IMR-90 (cell line): ENCODE measurements around the gene JADE3.

Experiments
- BHLHE40 ChIP-seq: fragments of 150-350 bp; IDR thresholded peaks from 2 replicates; pipeline ENCODE4 v1.6.1; 2016; ENCODE audit warnings: mild to moderate bottlenecking, low read depth, low read length
- CEBPB ChIP-seq: IDR thresholded peaks from 2 replicates; pipeline ENCODE4 v1.6.1; 2012; ENCODE audit warnings: low read depth, low read length, improper control_type of control experiment
- CHD1 ChIP-seq: IDR thresholded peaks from 2 replicates; pipeline ENCODE4 v1.6.1; 2012; ENCODE audit warnings: low read depth, low read length, improper control_type of control experiment
- FOS ChIP-seq: fragments of 150-350 bp; IDR thresholded peaks from 2 replicates; pipeline ENCODE4 v1.6.1; 2016; ENCODE audit warnings: low read depth, low read length
- MAFK ChIP-seq: IDR thresholded peaks from 2 replicates; pipeline ENCODE4 v1.6.1; 2012; ENCODE audit warnings: low read depth, low read length, improper control_type of control experiment
- MAZ ChIP-seq: IDR thresholded peaks from 2 replicates; pipeline ENCODE4 v1.6.1; 2012; ENCODE audit warnings: low read depth, mild to moderate bottlenecking, low read length, improper control_type of control experiment, moderate library complexity, borderline replicate concordance
- MXI1 ChIP-seq: IDR thresholded peaks from 2 replicates; pipeline ENCODE4 v1.6.1; 2012; ENCODE audit warnings: low read depth, mild to moderate bottlenecking, low read length, moderate library complexity, borderline replicate concordance
- NFE2L2 ChIP-seq: fragments of 150-350 bp; IDR thresholded peaks from 2 replicates; pipeline ENCODE4 v1.6.1; 2016; ENCODE audit warnings: low read depth, mild to moderate bottlenecking, low read length
- POLR2A ChIP-seq: IDR thresholded peaks from 2 replicates; pipeline ENCODE4 v1.6.1; 2012; ENCODE audit warnings: mild to moderate bottlenecking, low read depth, low read length
- RAD21 ChIP-seq: IDR thresholded peaks from 2 replicates; pipeline ENCODE4 v1.6.1; 2012; ENCODE audit warnings: low read length, improper control_type of control experiment
- RFX5 ChIP-seq: IDR thresholded peaks from 2 replicates; pipeline ENCODE4 v1.8.0; 2012; ENCODE audit warnings: low read depth, mild to moderate bottlenecking, low read length, moderate library complexity
- SMC3 ChIP-seq: fragments of 150-350 bp; IDR thresholded peaks from 2 replicates; pipeline ENCODE4 v1.6.1; 2016; ENCODE audit warnings: low read depth, mild to moderate bottlenecking, antibody characterized with exemption, low read length, moderate library complexity
- USF2 ChIP-seq: fragments of 150-350 bp; IDR thresholded peaks from 2 replicates; pipeline ENCODE4 v1.6.1; 2017; ENCODE audit warnings: mild to moderate bottlenecking, antibody characterized with exemption, low read length, low read depth
- TF ChIP-seq, protein P1 (sequence below): conservative IDR thresholded peaks from 2 replicates; pipeline ENCODE4 v1.5.1; 2012; ENCODE audit warnings: mild to moderate bottlenecking, low read depth, low read length, improper control_type of control experiment

GRCh38 chrX:46954716-46955115 lies 42.5 kb downstream of the JADE3 start:
- TF ChIP-seq, protein P1, sequence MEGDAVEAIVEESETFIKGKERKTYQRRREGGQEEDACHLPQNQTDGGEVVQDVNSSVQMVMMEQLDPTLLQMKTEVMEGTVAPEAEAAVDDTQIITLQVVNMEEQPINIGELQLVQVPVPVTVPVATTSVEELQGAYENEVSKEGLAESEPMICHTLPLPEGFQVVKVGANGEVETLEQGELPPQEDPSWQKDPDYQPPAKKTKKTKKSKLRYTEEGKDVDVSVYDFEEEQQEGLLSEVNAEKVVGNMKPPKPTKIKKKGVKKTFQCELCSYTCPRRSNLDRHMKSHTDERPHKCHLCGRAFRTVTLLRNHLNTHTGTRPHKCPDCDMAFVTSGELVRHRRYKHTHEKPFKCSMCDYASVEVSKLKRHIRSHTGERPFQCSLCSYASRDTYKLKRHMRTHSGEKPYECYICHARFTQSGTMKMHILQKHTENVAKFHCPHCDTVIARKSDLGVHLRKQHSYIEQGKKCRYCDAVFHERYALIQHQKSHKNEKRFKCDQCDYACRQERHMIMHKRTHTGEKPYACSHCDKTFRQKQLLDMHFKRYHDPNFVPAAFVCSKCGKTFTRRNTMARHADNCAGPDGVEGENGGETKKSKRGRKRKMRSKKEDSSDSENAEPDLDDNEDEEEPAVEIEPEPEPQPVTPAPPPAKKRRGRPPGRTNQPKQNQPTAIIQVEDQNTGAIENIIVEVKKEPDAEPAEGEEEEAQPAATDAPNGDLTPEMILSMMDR, result no peak
- no peak for TF ChIP-seq POLR2A
- TF ChIP-seq RFX5, result no peak
- TF ChIP-seq USF2, result no peak
- no peak for TF ChIP-seq CHD1
- TF ChIP-seq FOS, result no peak
- no peak for TF ChIP-seq MAZ
- no peak for TF ChIP-seq BHLHE40
- no peak for TF ChIP-seq MAFK
- TF ChIP-seq CEBPB, result no peak
- TF ChIP-seq SMC3, result no peak
- TF ChIP-seq RAD21, result no peak
- TF ChIP-seq MXI1, result no peak
- no peak for TF ChIP-seq NFE2L2
